ENCODE data around the gene PGRMC1.

DNA sequence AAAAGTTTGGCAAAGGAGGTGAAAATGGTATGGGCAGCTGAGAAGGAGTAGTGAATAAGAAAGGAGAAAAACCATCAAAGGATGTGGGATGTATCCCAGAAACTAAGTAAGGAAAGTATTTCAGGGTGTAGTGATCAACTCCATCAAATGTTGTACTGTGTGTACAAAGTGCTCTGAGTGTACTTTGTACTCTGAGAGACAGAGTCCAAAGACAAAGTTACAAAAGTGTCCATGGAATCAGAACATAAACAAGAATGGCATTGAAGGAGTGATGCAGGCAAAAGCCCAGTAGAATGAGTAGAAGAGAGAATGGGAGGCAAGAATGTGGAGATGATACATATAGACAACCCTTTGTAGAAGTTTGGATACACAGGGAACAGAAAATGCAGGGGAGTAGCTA, 12.3 kb upstream of the PGRMC1 start:
- TF ChIP-seq POLR2A (IDR thresholded peaks at IDR 0.05; ENCODE audit: extremely low read depth, insufficient read length) (no peak), MYC (IDR thresholded peaks at IDR 0.05; ENCODE audit: low read depth, low read length) (no peak)
- TF ChIP-seq, protein P1, sequence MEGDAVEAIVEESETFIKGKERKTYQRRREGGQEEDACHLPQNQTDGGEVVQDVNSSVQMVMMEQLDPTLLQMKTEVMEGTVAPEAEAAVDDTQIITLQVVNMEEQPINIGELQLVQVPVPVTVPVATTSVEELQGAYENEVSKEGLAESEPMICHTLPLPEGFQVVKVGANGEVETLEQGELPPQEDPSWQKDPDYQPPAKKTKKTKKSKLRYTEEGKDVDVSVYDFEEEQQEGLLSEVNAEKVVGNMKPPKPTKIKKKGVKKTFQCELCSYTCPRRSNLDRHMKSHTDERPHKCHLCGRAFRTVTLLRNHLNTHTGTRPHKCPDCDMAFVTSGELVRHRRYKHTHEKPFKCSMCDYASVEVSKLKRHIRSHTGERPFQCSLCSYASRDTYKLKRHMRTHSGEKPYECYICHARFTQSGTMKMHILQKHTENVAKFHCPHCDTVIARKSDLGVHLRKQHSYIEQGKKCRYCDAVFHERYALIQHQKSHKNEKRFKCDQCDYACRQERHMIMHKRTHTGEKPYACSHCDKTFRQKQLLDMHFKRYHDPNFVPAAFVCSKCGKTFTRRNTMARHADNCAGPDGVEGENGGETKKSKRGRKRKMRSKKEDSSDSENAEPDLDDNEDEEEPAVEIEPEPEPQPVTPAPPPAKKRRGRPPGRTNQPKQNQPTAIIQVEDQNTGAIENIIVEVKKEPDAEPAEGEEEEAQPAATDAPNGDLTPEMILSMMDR (IDR thresholded peaks at IDR 0.05; ENCODE audit: low read depth, low read length) = no peak
- TF ChIP-seq, protein P2, sequence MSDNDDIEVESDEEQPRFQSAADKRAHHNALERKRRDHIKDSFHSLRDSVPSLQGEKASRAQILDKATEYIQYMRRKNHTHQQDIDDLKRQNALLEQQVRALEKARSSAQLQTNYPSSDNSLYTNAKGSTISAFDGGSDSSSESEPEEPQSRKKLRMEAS (IDR thresholded peaks at IDR 0.05; ENCODE audit: low read depth, low read length) = no peak

Data from NB4 (cell line).